SK-N-SH (cell line): ENCODE results near the gene NDRG2.

Source experiments
- ELF1 ChIP-seq: IDR thresholded peaks from 2 replicates; pipeline ENCODE4 v1.4.0; 2012
- GATA2 ChIP-seq: sonication (generic); formaldehyde crosslinking; IDR thresholded peaks from 2 replicates; pipeline ENCODE4 v1.5.0; 2020; ENCODE audit warnings: mild to moderate bottlenecking, missing genetic modification reagents
- JUND ChIP-seq: IDR thresholded peaks from 2 replicates; pipeline ENCODE4 v1.4.0; 2012
- NRF1 ChIP-seq: IDR thresholded peaks from 2 replicates; pipeline ENCODE4 v1.6.1; 2012; ENCODE audit warnings: low read depth, mild to moderate bottlenecking, low read length
- RAD21 ChIP-seq: IDR thresholded peaks from 2 replicates; pipeline ENCODE4 v1.6.1; 2012; ENCODE audit warnings: mild to moderate bottlenecking, low read length
- RCOR1 ChIP-seq: fragments of 150-350 bp; IDR thresholded peaks from 2 replicates; pipeline ENCODE4 v1.6.1; 2017; ENCODE audit warnings: antibody characterized with exemption, low read length
- TAF1 ChIP-seq: IDR thresholded peaks from 2 replicates; pipeline ENCODE4 v1.6.1; 2012; ENCODE audit warnings: low read depth, mild to moderate bottlenecking, low read length, moderate library complexity, borderline replicate concordance
- USF1 ChIP-seq: IDR thresholded peaks from 2 replicates; pipeline ENCODE4 v1.4.0; 2012; ENCODE audit warnings: low read depth, borderline replicate concordance
- YY1 ChIP-seq: IDR thresholded peaks from 2 replicates; pipeline ENCODE4 v1.4.0; 2012; ENCODE audit warnings: low read depth, mild to moderate bottlenecking

- TF ChIP-seq GATA2 (CRISPR knock-in tag) = no peak
- no peak for TF ChIP-seq ELF1
- no peak for TF ChIP-seq USF1
- TF ChIP-seq NRF1 = no peak
- no peak for TF ChIP-seq RAD21
- no peak for TF ChIP-seq RCOR1
- no peak for TF ChIP-seq YY1
- TF ChIP-seq TAF1 = no peak
- TF ChIP-seq JUND = no peak
These were observed 27.7 kb downstream of the NDRG2 start for GRCh38 chr14:20997115-20997514.
